Measurements from ENCODE around the gene RETREG1. TPM values are rescaled to one million over a fixed set of nuclear protein-coding genes. Genes with fewer than 3 reads are reported as not detected.

Gene RETREG1
- total and polyA plus RNA-seq, 2 donors (not counting 3 experiments of a cell fraction or from before 2014, with no cell fraction given): 0.46 TPM; not detected in 1

DNA sequence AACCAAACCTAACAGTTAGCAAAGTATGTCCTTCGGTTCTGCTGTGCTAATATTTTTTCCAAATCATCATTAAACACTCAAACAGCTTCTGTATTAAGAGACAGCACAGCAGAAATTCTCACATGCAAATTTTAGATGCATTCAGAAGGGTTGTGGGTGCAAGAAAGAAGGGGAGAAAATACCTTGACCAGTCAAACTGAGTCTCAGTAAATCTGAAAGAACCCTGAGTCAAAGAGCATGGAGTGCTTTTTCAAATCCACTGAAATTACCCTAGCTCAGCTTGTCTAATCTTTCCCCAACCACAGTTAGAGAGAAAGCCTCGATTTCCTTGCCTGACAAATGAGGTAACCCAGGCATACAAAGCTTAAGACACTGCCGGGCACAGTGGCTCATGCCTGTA, 55.1 kb downstream of the RETREG1 start:
- no peaks in the 10 kb centered on the region for H3K4me1 ChIP-seq (ENCODE audit: control insufficient read depth, extremely low read depth, insufficient read depth, low read length)
- no peak overlapping the region for H3K27ac ChIP-seq (ENCODE audit: insufficient read depth, low read depth, low read length)
- H3K4me2 ChIP-seq (ENCODE audit: insufficient read depth, low read length): no peak overlapping the region
- POLR2A ChIA-PET: no interaction called here
- no peaks in the 10 kb centered on the region for H3K9me3 ChIP-seq (replicated peaks; ENCODE audit: control insufficient read depth, insufficient read depth, low read length)
- no peaks in the 10 kb centered on the region for H3K79me2 ChIP-seq (ENCODE audit: control insufficient read depth, insufficient read depth, low read length)
- DNase-seq (ENCODE audit: low read depth, low spot score) (no peak), FAIRE-seq (no peak)
- no peak overlapping the region for H3K9ac ChIP-seq (replicated peaks; ENCODE audit: extremely low read depth, insufficient read depth, low read length)
- no peak for TF ChIP-seq POLR2AphosphoS5 (IDR thresholded peaks at IDR 0.05; ENCODE audit: insufficient read depth, low read depth, low read length)
- TF ChIP-seq JUN (IDR thresholded peaks at IDR 0.05; ENCODE audit: borderline replicate concordance, insufficient read depth, insufficient read length, low read depth): no peak
- TF ChIP-seq GATA2 (IDR thresholded peaks at IDR 0.05; ENCODE audit: insufficient read depth, insufficient read length, low read depth, low read length): no peak
- no peak for TF ChIP-seq MYC (IDR thresholded peaks at IDR 0.05; ENCODE audit: low read depth, low read length)
- no peak for TF ChIP-seq EZH2 (IDR thresholded peaks at IDR 0.05; ENCODE audit: borderline replicate concordance, low read depth, low read length, severe bottlenecking)
- TF ChIP-seq FOS (IDR thresholded peaks at IDR 0.05; ENCODE audit: borderline replicate concordance, insufficient read depth, low read length): no peak
- TF ChIP-seq, protein P1, sequence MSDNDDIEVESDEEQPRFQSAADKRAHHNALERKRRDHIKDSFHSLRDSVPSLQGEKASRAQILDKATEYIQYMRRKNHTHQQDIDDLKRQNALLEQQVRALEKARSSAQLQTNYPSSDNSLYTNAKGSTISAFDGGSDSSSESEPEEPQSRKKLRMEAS (IDR thresholded peaks at IDR 0.05; ENCODE audit: insufficient read depth, insufficient read length): no peak
- TF ChIP-seq, protein P2, sequence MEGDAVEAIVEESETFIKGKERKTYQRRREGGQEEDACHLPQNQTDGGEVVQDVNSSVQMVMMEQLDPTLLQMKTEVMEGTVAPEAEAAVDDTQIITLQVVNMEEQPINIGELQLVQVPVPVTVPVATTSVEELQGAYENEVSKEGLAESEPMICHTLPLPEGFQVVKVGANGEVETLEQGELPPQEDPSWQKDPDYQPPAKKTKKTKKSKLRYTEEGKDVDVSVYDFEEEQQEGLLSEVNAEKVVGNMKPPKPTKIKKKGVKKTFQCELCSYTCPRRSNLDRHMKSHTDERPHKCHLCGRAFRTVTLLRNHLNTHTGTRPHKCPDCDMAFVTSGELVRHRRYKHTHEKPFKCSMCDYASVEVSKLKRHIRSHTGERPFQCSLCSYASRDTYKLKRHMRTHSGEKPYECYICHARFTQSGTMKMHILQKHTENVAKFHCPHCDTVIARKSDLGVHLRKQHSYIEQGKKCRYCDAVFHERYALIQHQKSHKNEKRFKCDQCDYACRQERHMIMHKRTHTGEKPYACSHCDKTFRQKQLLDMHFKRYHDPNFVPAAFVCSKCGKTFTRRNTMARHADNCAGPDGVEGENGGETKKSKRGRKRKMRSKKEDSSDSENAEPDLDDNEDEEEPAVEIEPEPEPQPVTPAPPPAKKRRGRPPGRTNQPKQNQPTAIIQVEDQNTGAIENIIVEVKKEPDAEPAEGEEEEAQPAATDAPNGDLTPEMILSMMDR (IDR thresholded peaks at IDR 0.05; ENCODE audit: extremely low read depth in 1 of 2, insufficient read depth in 1 of 2, low read depth in 1 of 2, low read length in 2 of 2): no peak
- no peak for TF ChIP-seq POLR2A (IDR thresholded peaks at IDR 0.05; ENCODE audit: low read depth, low read length)
- H4K20me1 ChIP-seq (replicated peaks; ENCODE audit: control insufficient read depth, extremely low read depth, insufficient read depth, low read length): no peaks in the 10 kb centered on the region
- no peak overlapping the region for H2AFZ ChIP-seq (ENCODE audit: low read depth, low read length)
- no peaks in the 10 kb centered on the region for H3K9me1 ChIP-seq (replicated peaks; ENCODE audit: control insufficient read depth, extremely low read depth, insufficient read depth, low read length)
- CTCF ChIA-PET: interaction anchor here (1.0 to 3.6 kb wide), 2 partner anchors 9 to 12 kb away, joined by 3 to 17 read pairs; no protein-coding TSS in a partner anchor
- no peak overlapping the region for H3K4me3 ChIP-seq (replicated peaks in 1 of 3; ENCODE audit: insufficient read depth in 1 of 3, low read depth in 1 of 3, low read length in 3 of 3)
- no TSS peak for BruUV-seq (replicated peaks)
- H3K27me3 ChIP-seq (ENCODE audit: control insufficient read depth in 2 of 2, insufficient read depth in 2 of 2, low read length in 2 of 2): peaks cover 0 to 2% of the 10 kb centered on the region in 2 experiments
- dilution Hi-C loops (cut with MboI; ENCODE audit: extremely low pct_ligation_motif_present, low sequenced_read_pairs): no loop called here
- intact Hi-C loops (cut with micrococcal nuclease): no loop called here
- no peaks in the 10 kb centered on the region for H3K36me3 ChIP-seq (ENCODE audit: control insufficient read depth in 2 of 2, extremely low read depth in 1 of 2, insufficient read depth in 2 of 2, low read length in 2 of 2)
